H1 (cell line): Measurements from ENCODE around the gene IL16. TPM values are rescaled to one million over a fixed set of nuclear protein-coding genes. Genes with fewer than 3 reads are reported as not detected.

Experiments used
- GABPA ChIP-seq: IDR thresholded peaks from 2 replicates; pipeline ENCODE4 v1.6.1; 2011; ENCODE audit warnings: mild to moderate bottlenecking, low read length, moderate library complexity, borderline replicate concordance; ENCODE audit not compliant: insufficient read depth
- POLR2AphosphoS5 ChIP-seq: IDR thresholded peaks from 2 replicates; pipeline ENCODE4 v1.6.1; 2011; ENCODE audit warnings: low read depth, low read length
- RBBP5 ChIP-seq: IDR thresholded peaks from 2 replicates; pipeline ENCODE4 v1.7.1; 2012; ENCODE audit warnings: low read depth, mild to moderate bottlenecking, inconsistent platforms, low read length, moderate library complexity, borderline replicate concordance
- RFX5 ChIP-seq: IDR thresholded peaks from 2 replicates; pipeline ENCODE4 v1.6.1; 2011; ENCODE audit warnings: low read depth, low read length, improper control_type of control experiment, borderline replicate concordance
- SUZ12 ChIP-seq: fragments of 200-600 bp; sonication (generic); IDR thresholded peaks from 2 replicates; pipeline ENCODE4 v1.6.1; 2012; ENCODE audit warnings: mild to moderate bottlenecking, inconsistent platforms, low read length, moderate library complexity, mixed read lengths
- polyA plus RNA-seq, 7 experiments: library from polyadenylated mRNA; depleted of rRNA in 3 of 7; stranded (reverse) in 5 of 7; unstranded in 2 of 7; fragments of >200 nt in 5 of 7; fragments of 200-250 nt in 2 of 7; gene quantifications; 1 replicate in 5 of 7; 2 replicates in 1 of 7; 4 replicates in 1 of 7; pipeline versions ENCODE4 v1.2.1 to v1.2.3, GENCODE V29; 2011 to 2013; ENCODE audit warnings: missing spikeins in 2 of 7, mixed read lengths in 2 of 7
- total RNA-seq: library from RNA; stranded (reverse); fragmentation: NEBNext Ultra II Directional; extraction: Animal tissue kit (Norgen Biotek cat#: 25700); gene quantifications from 2 replicates; pipeline ENCODE4 v1.2.1, GENCODE V29; 2021

Gene IL16
- total and polyA plus RNA-seq, 2 of the 8 experiments (the other 6 are each of a cell fraction or from before 2014, with no cell fraction given), result 0.03 to 0.09 TPM

- TF ChIP-seq SUZ12, result no peak
- no peak for TF ChIP-seq RFX5
- no peak for TF ChIP-seq RBBP5
- TF ChIP-seq POLR2AphosphoS5, result no peak
- TF ChIP-seq GABPA, result no peak
Observed at GRCh38 chr15:81339321-81339720, 142.6 kb downstream of the IL16 start (continued).
